NCI-H1694 treated with DMSO at 0.1 percent for 48 hours (cell line): Measurements from ENCODE around the gene LRIT1.

Experiments
- DNase-seq: peaks from one replicate; lab custom pipeline; 2025; lab: John Stamatoyannopoulos, UW

LRIT1 gene

GRCh38 chr10:84193327-84193726 is 48.0 kb downstream of the LRIT1 start:
- DNase-seq: no peak

GRCh38 chr10:84191106-84191505 is 50.2 kb downstream of the LRIT1 start:
- DNase-seq: no peak

- DNase-seq: no peak
Observed at GRCh38 chr10:84190621-84191020, 50.7 kb downstream of the LRIT1 start.

- DNase-seq: no peak
Observed at GRCh38 chr10:84188815-84189214, 52.5 kb downstream of the LRIT1 start.

- DNase-seq: peak; percentile 30
Observed at GRCh38 chr10:84185526-84186175, 55.7 kb downstream of the LRIT1 start.

- no peak for DNase-seq
Observed at GRCh38 chr10:84184517-84184916, 56.8 kb downstream of the LRIT1 start.

- no peak for DNase-seq
Observed at GRCh38 chr10:84181631-84182030, 59.7 kb downstream of the LRIT1 start.
